ENCODE measurements around the gene NEU1. TPM values are rescaled to one million over a fixed set of nuclear protein-coding genes. Genes with fewer than 3 reads are reported as not detected.
"Not testable (repeated sequence)": the region's sequence is repeated elsewhere in the genome, so short reads cannot be mapped to it uniquely, and the experiment has no call there.

Gene NEU1
- total RNA-seq, 2 donors from 2014 or later = 27.1 to 29.6 TPM

DNA sequence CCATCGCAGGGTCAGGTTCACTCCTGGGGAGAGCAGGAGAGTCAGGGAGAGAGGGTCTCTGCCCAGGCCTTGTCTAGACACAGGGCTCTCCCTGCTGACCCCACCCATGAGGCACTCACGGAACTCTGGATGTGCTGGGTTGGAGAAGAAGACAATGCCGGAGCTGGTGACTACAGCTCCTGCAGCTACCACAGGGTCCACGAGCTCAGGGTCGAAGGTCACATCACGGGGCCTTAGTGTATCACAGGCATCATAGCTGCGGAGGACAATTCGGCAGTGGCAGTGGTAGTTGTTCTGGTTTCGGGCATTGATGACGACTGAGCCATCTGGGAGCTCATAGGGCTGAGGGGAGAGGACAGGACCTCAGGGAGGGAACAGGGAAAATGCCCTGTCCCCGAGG lies 2.7 kb downstream of the NEU1 start:
- no peak overlapping the region for H3K27ac Mint-ChIP-seq
- no peak overlapping the region for H3K4me3 Mint-ChIP-seq

DNA sequence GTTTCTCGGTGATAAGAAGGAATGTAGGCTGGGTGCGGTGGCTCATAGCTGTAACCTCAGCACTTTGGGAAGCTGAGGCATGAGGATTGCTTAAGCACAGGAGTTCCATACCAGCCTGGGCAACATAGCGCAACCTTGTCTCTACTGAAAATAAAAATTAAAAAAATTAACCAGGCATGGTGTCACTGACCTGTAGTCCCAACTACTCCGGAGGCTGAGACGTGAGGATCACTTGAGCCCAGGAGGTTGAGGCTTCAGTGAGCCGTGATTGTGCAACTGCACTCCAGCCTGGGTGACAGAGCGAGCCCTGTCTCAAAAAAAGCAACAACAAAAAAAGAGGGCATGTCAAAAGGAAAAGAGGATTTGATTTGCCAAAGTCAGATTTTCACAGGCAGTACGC lies 3.9 kb downstream of the NEU1 start:
- ATAC-seq = no peak
- H3K9me3 ChIP-seq (ENCODE audit: control insufficient read depth, low read length, poor library complexity, severe bottlenecking) = no peaks in the 10 kb centered on the region
- Mint-ChIP-seq H3K4me3 (no peak overlapping the region), H3K4me1 (peaks cover 20% of the 10 kb centered on the region), H3K36me3 (ENCODE audit: low read depth) (no peaks in the 10 kb centered on the region), H3K27me3 (no peaks in the 10 kb centered on the region), H3K27ac (no peak overlapping the region)
- no peak for DNase-seq

More for the DNA sequence above, 2.7 kb downstream of the NEU1 start:
- Mint-ChIP-seq H3K36me3 (ENCODE audit: low read depth) (no peaks in the 10 kb centered on the region), H3K27me3 (no peaks in the 10 kb centered on the region), H3K4me1 (peaks cover 23% of the 10 kb centered on the region)
- DNase-seq = no peak
- no peak for ATAC-seq
- no peaks in the 10 kb centered on the region for H3K9me3 ChIP-seq (ENCODE audit: control insufficient read depth, low read length, poor library complexity, severe bottlenecking)

DNA sequence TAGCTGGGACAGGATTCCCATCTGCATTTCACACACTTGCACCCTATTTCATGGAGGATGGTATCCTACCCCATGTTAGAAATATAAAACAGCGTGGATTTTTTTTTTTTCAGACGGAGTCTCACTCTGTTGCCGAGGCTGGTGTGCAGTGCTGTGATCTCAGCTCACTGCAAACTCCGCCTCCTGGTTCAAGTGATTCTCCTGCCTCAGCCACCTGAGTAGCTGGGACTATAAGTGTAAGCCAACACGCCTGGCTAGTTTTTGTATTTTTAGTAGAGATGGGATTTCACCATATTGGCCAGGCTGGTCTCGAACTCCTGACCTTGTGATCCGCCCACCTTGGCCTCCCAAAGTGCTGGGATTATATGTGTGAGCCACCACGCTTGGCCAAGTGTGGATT lies 4.8 kb downstream of the NEU1 start:
- not testable (repeated sequence) for DNase-seq; H3K27me3 Mint-ChIP-seq; ATAC-seq; H3K4me3 Mint-ChIP-seq; H3K9me3 ChIP-seq (ENCODE audit: control insufficient read depth, low read length, poor library complexity, severe bottlenecking); H3K36me3 Mint-ChIP-seq (ENCODE audit: low read depth); H3K27ac Mint-ChIP-seq
- peaks cover 18% of the 10 kb centered on the region for H3K4me1 Mint-ChIP-seq

DNA sequence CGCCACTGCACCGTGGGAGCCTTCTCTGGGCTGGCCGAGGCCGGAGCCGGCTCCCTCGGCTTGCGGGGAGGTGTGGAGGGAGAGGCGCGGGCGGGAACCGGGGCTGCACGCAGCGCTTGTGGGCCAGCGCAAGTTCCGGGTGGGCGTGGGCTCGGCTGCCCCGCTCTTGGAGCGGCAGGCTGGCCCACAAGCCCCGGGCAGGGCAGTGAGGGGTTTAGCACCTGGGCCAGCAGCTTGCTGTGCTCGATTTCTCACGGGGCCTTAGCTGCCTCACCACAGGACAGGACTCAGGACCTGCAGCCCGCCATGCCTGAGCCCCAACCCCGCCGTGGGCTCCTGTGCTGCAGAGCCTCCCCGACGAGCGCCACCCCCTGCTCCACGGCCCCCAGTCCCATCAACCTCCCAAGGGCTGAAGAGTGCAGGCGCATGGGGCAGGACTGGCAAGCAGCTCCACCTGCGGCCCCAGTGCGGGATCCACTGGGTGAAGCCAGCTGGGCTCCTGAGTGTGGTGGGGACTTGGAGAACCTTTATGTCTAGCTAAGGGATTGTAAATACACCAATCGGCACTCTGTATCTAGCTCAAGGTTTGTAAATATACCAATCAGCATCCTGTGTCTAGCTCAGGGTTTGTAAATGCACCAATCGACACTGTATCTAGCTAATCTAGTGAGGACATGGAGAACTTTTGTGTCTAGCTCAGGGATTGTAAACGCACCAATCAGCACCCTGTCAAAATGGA lies 10.5 kb downstream of the NEU1 start:
- not testable (repeated sequence) for H3K36me3 Mint-ChIP-seq (ENCODE audit: low read depth); H3K4me3 Mint-ChIP-seq; DNase-seq; ATAC-seq; H3K9me3 ChIP-seq (ENCODE audit: control insufficient read depth, low read length, poor library complexity, severe bottlenecking); H3K27ac Mint-ChIP-seq; H3K27me3 Mint-ChIP-seq; H3K4me1 Mint-ChIP-seq

DNA sequence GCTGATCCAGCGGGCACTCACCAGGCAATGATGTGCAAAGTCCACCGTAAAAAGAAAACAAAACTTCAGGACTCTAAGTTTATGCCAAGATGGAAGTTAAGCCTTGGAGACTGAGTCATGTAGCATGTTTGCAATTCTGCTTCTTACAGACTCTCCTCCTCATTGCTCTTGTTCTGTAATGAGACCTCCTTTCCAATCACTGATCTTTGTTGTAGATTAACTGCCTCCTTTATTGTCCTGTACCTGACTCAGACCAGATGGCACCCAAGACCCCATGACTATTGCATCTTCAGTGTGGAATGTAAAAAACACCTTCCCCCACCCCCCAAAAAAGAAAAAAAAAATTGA lies 11.2 kb downstream of the NEU1 start:
- no peak for ATAC-seq
- DNase-seq = no peak
- no peaks in the 10 kb centered on the region for H3K36me3 Mint-ChIP-seq (ENCODE audit: low read depth)
- no peak overlapping the region for H3K27ac Mint-ChIP-seq
- H3K4me3 Mint-ChIP-seq = no peak overlapping the region
- H3K27me3 Mint-ChIP-seq = no peaks in the 10 kb centered on the region
- no peaks in the 10 kb centered on the region for H3K4me1 Mint-ChIP-seq
- H3K9me3 ChIP-seq (ENCODE audit: control insufficient read depth, low read length, poor library complexity, severe bottlenecking) = no peaks in the 10 kb centered on the region

DNA sequence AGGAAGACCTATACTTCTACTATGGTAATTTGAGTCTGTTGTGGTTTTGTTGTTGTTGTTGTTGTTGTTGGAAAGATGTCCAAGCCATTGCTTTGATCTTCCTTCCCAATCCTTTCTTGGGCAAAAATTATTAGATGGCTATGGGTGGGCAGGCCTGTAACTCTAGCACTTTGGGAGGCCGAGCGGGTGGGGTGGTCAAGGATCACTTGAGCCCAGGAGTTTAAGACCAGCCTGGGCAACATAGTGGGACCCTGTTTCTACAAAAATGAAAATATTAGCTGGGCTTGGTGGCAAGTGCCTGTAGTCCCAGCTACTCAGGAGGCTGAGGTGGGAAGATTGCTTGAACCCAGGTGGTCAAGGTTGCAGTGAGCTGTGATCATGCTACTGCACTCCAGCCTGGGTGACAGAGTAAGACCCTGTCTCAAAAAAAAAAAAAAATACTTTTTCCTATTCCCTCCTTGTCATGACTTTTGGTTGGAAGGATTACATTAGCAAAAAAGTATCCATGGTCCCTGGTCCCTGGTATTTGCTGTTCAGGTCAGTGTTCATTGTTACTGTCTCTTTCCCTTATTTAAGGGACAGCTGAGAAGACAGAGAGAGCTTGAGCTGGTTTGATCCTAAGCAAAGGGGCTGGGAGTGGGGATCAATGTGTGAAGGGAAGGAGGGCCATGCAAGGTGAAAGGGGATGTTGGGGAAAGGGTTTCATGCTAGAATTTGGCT lies 11.7 kb downstream of the NEU1 start:
- no peak for ATAC-seq
- no peaks in the 10 kb centered on the region for H3K4me1 Mint-ChIP-seq
- no peak for DNase-seq
- no peaks in the 10 kb centered on the region for H3K36me3 Mint-ChIP-seq (ENCODE audit: low read depth)
- H3K27me3 Mint-ChIP-seq = no peaks in the 10 kb centered on the region
- no peak overlapping the region for H3K27ac Mint-ChIP-seq
- H3K9me3 ChIP-seq (ENCODE audit: control insufficient read depth, low read length, poor library complexity, severe bottlenecking) = no peaks in the 10 kb centered on the region
- H3K4me3 Mint-ChIP-seq = no peak overlapping the region

DNA sequence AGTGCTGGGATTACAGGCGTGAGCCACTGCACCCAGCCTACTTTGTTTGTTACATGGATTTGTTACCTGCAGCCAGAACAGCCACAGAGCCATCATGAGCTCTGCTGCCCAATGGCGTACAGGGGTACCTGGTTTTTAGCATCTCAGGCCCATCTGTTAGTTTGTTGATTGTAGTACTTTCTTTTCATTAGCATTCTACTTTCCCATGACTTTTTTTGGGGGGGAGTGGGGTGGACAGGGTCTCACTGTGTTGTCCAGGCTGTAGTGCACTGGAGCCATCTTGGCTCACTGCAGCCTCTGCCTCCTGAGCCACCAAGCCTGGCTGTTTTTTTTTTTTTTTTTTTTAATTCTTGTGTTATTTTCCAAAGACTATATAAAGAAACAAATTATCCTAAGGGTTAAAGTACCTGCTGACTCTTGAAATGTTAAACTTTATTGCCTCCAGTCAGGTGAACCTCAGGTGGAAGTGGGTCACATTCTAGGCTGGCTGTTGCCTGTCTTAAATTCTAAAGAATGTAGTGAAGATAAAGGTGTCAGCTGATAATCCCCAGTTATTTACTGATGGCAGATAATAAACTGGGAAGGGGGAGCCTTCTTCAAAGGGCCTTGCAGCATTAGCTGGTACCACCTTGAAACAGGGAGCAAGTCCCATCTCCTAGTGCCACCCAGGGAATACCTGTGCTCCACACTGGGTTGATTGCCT lies 15.2 kb downstream of the NEU1 start:
- no peak for DNase-seq
- H3K4me3 Mint-ChIP-seq = no peak overlapping the region

DNA sequence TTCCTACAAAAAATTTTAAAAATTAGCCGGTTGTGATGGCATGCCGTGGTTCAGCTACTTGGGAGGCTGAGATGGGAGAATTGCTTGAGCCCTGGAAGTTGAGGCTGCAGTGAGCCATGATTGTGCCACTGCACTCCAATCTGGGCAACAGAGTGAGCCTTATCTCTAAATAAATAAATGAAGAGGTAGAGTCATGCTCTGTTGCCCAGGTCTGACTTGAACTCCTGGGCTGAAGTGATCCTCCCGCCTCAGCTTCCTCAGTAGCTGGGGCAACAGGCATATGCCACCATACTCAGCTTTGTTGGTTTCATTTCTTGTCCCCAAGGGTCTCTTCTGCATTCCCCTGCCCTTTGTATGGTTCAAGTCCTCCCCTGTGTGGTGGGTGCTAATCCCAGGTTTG lies 18.1 kb downstream of the NEU1 start:
- no peak for ATAC-seq
- no peaks in the 10 kb centered on the region for H3K9me3 ChIP-seq (ENCODE audit: control insufficient read depth, low read length, poor library complexity, severe bottlenecking)
- no peak overlapping the region for H3K4me3 Mint-ChIP-seq
- no peaks in the 10 kb centered on the region for H3K36me3 Mint-ChIP-seq (ENCODE audit: low read depth)
- no peak for DNase-seq
- no peak overlapping the region for H3K27ac Mint-ChIP-seq
- H3K4me1 Mint-ChIP-seq = no peaks in the 10 kb centered on the region
- H3K27me3 Mint-ChIP-seq = no peaks in the 10 kb centered on the region

More for the DNA sequence above, 15.2 kb downstream of the NEU1 start:
- no peaks in the 10 kb centered on the region for H3K36me3 Mint-ChIP-seq (ENCODE audit: low read depth)
- no peaks in the 10 kb centered on the region for H3K9me3 ChIP-seq (ENCODE audit: control insufficient read depth, low read length, poor library complexity, severe bottlenecking)
- no peaks in the 10 kb centered on the region for H3K4me1 Mint-ChIP-seq
- H3K27ac Mint-ChIP-seq = no peak overlapping the region
- no peak for ATAC-seq
- no peaks in the 10 kb centered on the region for H3K27me3 Mint-ChIP-seq

DNA sequence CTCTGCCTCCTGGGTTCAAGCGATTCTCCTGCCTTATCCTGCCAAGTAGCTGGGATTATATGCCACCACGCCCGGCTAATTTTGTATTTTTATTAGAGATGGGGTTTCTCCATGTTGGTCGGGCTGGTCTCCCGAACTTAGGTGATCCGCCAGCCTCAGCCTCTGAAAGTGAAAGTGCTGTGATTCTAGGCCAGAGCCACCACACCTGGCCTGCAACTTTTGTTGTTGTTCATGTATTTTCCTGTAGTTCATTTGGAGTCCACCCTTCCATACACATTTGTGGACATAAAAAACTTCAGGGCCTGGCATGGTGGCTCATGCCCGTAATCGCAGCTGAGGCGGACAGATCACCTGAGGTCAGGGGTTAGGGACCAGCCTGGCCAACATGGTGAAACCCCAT lies 20.6 kb downstream of the NEU1 start:
- DNase-seq (no peak), ATAC-seq (no peak)
- no peak overlapping the region for H3K4me3 Mint-ChIP-seq
- H3K4me1 Mint-ChIP-seq = peaks cover 7% of the 10 kb centered on the region
- H3K27me3 Mint-ChIP-seq = no peaks in the 10 kb centered on the region
- no peak overlapping the region for H3K27ac Mint-ChIP-seq
- peaks cover 3% of the 10 kb centered on the region for H3K36me3 Mint-ChIP-seq (ENCODE audit: low read depth)
- H3K9me3 ChIP-seq (ENCODE audit: control insufficient read depth, low read length, poor library complexity, severe bottlenecking) = no peaks in the 10 kb centered on the region

DNA sequence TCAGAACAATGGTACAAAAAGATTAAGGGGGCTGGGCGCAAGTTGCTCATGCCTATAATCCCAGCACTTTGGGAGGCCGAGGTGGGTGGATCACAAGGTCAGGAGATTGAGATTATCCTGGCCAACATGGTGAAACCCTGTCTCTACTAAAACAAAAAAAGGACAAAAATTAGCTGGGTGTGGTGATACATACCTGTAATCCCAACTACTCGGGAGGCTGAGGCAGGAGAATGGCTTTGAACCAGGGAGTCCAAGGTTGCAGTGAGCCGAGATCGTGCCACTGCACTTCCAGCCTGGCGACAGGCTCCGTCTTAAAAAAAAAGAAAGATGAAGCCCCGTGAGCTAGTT lies 22.9 kb downstream of the NEU1 start:
- peaks cover 20% of the 10 kb centered on the region for H3K4me1 Mint-ChIP-seq
- not testable (repeated sequence) for H3K4me3 Mint-ChIP-seq; ATAC-seq; H3K27me3 Mint-ChIP-seq; H3K9me3 ChIP-seq (ENCODE audit: control insufficient read depth, low read length, poor library complexity, severe bottlenecking); DNase-seq; H3K36me3 Mint-ChIP-seq (ENCODE audit: low read depth)
- peak overlapping the region; percentile 39 for H3K27ac Mint-ChIP-seq

DNA sequence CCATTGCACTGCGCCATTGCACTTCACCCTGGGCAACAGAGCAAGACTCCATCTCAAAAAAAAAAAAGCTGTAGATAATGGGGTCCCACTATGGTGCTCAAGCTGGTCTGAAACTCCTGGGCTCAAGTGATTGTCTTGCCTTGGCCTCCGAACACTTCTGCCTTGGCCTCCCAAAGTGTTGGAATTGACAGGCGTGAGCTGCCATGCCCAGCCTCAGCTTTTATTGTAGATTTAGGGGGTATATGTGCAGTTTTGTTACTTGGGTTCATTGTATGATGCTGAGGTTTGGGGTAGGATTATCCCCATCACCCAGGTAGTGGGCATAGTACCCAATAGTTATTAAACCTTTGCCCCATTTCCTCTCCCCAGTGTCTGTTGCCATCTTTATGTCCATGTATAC lies 23.7 kb downstream of the NEU1 start:
- H3K9me3 ChIP-seq (ENCODE audit: control insufficient read depth, low read length, poor library complexity, severe bottlenecking) = no peaks in the 10 kb centered on the region
- peaks cover 5% of the 10 kb centered on the region for H3K36me3 Mint-ChIP-seq (ENCODE audit: low read depth)
- ATAC-seq = no peak
- H3K27me3 Mint-ChIP-seq = no peaks in the 10 kb centered on the region
- peak overlapping the region; percentile 2 for H3K4me3 Mint-ChIP-seq
- no peak for DNase-seq
- peak overlapping the region; percentile 39 for H3K27ac Mint-ChIP-seq
- H3K4me1 Mint-ChIP-seq = peaks cover 25% of the 10 kb centered on the region

DNA sequence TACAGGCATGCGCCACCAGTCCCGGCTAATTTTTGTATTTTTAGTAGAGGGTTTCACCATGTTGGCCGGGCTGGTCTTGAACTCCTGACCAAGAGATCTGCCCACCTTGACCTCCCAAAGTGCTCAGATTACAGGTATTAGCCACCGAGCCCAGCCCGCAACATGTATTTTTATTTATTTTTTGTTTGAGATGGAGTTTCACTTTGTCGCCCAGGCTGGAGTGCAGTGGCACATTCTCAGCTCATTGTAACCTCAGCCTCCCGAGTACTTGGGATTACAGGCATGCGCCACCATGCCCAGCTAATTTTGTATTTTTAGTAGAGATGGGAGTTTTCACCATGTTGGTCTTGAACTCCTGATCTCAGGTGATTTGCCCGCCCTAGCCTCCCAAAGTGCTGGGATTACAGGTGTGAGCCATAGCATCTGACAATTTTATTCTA lies 24.5 kb downstream of the NEU1 start:
- H3K4me3 Mint-ChIP-seq = peak overlapping the region; percentile 98
- not testable (repeated sequence) for H3K36me3 Mint-ChIP-seq (ENCODE audit: low read depth); ATAC-seq; DNase-seq; H3K9me3 ChIP-seq (ENCODE audit: control insufficient read depth, low read length, poor library complexity, severe bottlenecking); H3K27me3 Mint-ChIP-seq
- peaks cover 27% of the 10 kb centered on the region for H3K4me1 Mint-ChIP-seq
- peak overlapping the region; percentile 100 for H3K27ac Mint-ChIP-seq

DNA sequence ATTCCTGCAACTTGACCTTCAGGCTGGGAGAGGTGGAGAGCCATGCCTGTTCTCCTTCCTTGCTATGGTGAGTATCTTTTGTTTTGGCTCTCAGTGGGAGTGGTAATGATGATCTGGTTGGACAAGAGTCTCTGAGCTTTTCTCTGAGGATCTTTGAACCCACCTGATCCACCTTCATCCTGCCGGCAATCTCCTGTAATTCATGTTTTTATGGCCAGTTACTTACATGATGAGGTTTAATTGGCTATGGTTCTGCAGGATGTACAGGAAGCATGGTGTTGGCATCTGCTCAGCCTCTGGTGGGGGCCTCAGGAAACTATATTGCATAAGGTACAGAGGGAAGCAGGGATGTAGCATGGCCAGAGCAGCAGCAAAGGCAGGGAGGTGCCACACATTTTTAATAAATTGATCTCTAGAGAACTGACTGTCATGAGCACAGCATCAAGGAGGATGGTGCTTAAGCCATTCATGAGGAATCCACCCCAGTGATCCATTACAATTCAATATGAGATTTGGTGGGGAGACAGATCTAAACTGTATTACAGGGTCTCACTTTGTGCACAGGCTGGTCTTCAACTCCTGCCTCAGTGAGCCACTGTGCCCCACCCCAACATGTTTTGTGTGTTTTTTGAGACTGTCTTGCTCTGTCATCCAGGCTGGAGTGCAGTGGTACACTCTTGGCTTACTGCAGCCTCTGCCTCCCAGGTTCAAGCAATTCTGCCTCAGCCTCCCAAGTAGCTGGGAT lies 25.1 kb downstream of the NEU1 start:
- H3K36me3 Mint-ChIP-seq (ENCODE audit: low read depth) = peaks cover 5% of the 10 kb centered on the region
- peaks cover 27% of the 10 kb centered on the region for H3K4me1 Mint-ChIP-seq

More for the DNA sequence above, 25.1 kb downstream of the NEU1 start:
- ATAC-seq (no peak), DNase-seq (no peak)
- Mint-ChIP-seq H3K27ac (peak overlapping the region; percentile 100), H3K4me3 (peak overlapping the region; percentile 98), H3K27me3 (no peaks in the 10 kb centered on the region)
- H3K9me3 ChIP-seq (ENCODE audit: control insufficient read depth, low read length, poor library complexity, severe bottlenecking) = no peaks in the 10 kb centered on the region
